Measurements from ENCODE around the gene MPDZ.

Gene MPDZ

GRCh38 chr9:13076616-13077015 lies 202.9 kb downstream of the MPDZ start:
- Mint-ChIP-seq H3K4me1 (ENCODE audit: low read depth) (no peaks in the 10 kb centered on the region), H3K4me3 (no peak overlapping the region), H3K27me3 (no peaks in the 10 kb centered on the region), H3K27ac (no peak overlapping the region), H3K9me3 (peaks cover 14% of the 10 kb centered on the region), H3K36me3 (ENCODE audit: low read depth) (no peaks in the 10 kb centered on the region)
- no peak for DNase-seq

- no peak overlapping the region for H3K4me3 Mint-ChIP-seq
- DNase-seq: no peak
- H3K27me3 Mint-ChIP-seq: no peaks in the 10 kb centered on the region
- H3K9me3 Mint-ChIP-seq: peaks cover 25% of the 10 kb centered on the region
- no peaks in the 10 kb centered on the region for H3K36me3 Mint-ChIP-seq (ENCODE audit: low read depth)
- no peak overlapping the region for H3K27ac Mint-ChIP-seq
- no peaks in the 10 kb centered on the region for H3K4me1 Mint-ChIP-seq (ENCODE audit: low read depth)
These were observed 207.6 kb downstream of the MPDZ start for GRCh38 chr9:13071921-13072320.

- Mint-ChIP-seq H3K36me3 (ENCODE audit: low read depth) (no peaks in the 10 kb centered on the region), H3K9me3 (peaks cover 25% of the 10 kb centered on the region), H3K4me1 (ENCODE audit: low read depth) (no peaks in the 10 kb centered on the region), H3K4me3 (no peak overlapping the region), H3K27ac (no peak overlapping the region), H3K27me3 (no peaks in the 10 kb centered on the region)
- DNase-seq: no peak
These were observed 208.6 kb downstream of the MPDZ start for GRCh38 chr9:13070612-13071595.

- H3K27me3 Mint-ChIP-seq: no peaks in the 10 kb centered on the region
- no peak overlapping the region for H3K27ac Mint-ChIP-seq
- no peak for DNase-seq
- H3K9me3 Mint-ChIP-seq: peaks cover 24% of the 10 kb centered on the region
- no peak overlapping the region for H3K4me3 Mint-ChIP-seq
- H3K36me3 Mint-ChIP-seq (ENCODE audit: low read depth): no peaks in the 10 kb centered on the region
- H3K4me1 Mint-ChIP-seq (ENCODE audit: low read depth): no peaks in the 10 kb centered on the region
These were observed 210.0 kb downstream of the MPDZ start for GRCh38 chr9:13069498-13069897.

- Mint-ChIP-seq H3K4me1 (ENCODE audit: low read depth) (no peaks in the 10 kb centered on the region), H3K27me3 (no peaks in the 10 kb centered on the region), H3K27ac (no peak overlapping the region), H3K36me3 (ENCODE audit: low read depth) (no peaks in the 10 kb centered on the region), H3K4me3 (no peak overlapping the region), H3K9me3 (peaks cover 7% of the 10 kb centered on the region)
- no peak for DNase-seq
These were observed 214.8 kb downstream of the MPDZ start for GRCh38 chr9:13064676-13065075.

- no peak for DNase-seq
- Mint-ChIP-seq H3K4me1 (ENCODE audit: low read depth) (no peaks in the 10 kb centered on the region), H3K9me3 (peaks cover 3% of the 10 kb centered on the region), H3K36me3 (ENCODE audit: low read depth) (no peaks in the 10 kb centered on the region), H3K27me3 (no peaks in the 10 kb centered on the region), H3K4me3 (no peak overlapping the region), H3K27ac (no peak overlapping the region)
These were observed 215.5 kb downstream of the MPDZ start for GRCh38 chr9:13063880-13064459.

- Mint-ChIP-seq H3K4me1 (ENCODE audit: low read depth) (no peaks in the 10 kb centered on the region), H3K36me3 (ENCODE audit: low read depth) (no peaks in the 10 kb centered on the region), H3K27ac (no peak overlapping the region), H3K27me3 (no peaks in the 10 kb centered on the region), H3K4me3 (no peak overlapping the region), H3K9me3 (peaks cover 3% of the 10 kb centered on the region)
- DNase-seq: no peak
These were observed 218.1 kb downstream of the MPDZ start for GRCh38 chr9:13061390-13061789.
